CD4-positive, alpha-beta T cell treated with Interleukin-6 at 100 ng/mL for 8 hours (primary cell): ENCODE results near the gene CSH2.

Experiments used
- DNase-seq: peaks from one replicate; pipeline ENCODE4 v3.0.0-alpha.2; 2020; ENCODE audit warnings: mixed read lengths, low spot score

CSH2 gene

DNA sequence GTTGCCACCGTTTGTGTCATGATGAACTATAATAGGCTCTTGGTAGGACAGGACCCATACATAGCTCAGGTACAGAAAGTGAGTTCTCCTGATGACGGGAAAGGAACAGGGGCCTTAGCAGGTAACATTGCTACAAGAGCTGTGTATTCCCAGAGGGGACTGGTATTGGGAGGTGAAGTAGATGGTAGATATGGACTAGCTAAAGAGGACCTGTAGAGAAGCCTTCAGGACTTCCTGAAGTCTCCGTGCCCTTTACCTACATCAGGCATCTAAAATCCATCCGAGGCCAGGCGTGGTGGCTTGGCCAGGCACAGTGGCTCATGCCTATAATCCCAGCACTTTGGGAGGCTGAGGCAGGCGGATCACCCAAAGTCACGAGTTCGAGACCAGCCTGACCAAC lies 18.3 kb downstream of the CSH2 start:
- DNase-seq: no peak

- no peak for DNase-seq
These were observed 18.8 kb downstream of the CSH2 start for GRCh38 chr17:63854709-63855108.

DNA sequence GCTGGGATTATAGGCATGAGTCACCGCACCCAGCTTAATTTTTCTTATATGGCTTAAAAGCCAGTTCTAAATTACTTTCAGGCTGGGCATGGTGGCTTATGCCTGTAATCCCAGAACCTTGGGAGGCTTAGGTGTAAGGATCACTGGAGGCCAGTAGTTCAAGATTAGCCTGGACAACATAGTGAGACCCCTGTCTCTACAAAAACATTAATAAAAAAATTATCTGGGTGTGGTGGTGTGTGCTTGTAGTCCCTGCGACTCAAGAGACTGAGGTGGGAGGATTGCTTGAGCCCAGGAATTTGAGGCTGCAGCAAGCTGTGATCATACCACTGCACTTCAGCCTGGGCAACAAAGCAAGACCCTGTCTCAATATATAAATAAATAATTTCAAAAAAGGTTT lies 20.2 kb downstream of the CSH2 start:
- no peak for DNase-seq

DNA sequence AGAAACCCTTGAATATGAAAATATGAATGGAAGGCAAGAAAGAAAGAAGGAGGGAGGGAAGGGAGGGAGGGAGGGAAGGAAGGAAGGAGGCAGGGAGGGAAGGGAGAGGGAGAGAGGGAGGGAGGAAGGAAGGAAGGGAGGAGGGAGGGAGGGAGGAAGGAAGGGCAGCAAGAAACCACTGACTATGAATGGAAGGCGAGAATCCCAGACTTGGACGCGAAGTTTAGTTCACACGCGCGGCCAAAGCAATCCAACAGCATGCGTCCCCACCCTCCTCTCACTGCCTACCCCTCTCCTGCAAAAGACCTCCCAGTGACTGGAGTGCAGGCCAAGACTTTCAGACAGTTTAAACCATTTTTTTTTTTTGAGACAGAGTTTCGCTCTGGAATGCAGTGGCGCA lies 23.1 kb downstream of the CSH2 start:
- no peak for DNase-seq

DNA sequence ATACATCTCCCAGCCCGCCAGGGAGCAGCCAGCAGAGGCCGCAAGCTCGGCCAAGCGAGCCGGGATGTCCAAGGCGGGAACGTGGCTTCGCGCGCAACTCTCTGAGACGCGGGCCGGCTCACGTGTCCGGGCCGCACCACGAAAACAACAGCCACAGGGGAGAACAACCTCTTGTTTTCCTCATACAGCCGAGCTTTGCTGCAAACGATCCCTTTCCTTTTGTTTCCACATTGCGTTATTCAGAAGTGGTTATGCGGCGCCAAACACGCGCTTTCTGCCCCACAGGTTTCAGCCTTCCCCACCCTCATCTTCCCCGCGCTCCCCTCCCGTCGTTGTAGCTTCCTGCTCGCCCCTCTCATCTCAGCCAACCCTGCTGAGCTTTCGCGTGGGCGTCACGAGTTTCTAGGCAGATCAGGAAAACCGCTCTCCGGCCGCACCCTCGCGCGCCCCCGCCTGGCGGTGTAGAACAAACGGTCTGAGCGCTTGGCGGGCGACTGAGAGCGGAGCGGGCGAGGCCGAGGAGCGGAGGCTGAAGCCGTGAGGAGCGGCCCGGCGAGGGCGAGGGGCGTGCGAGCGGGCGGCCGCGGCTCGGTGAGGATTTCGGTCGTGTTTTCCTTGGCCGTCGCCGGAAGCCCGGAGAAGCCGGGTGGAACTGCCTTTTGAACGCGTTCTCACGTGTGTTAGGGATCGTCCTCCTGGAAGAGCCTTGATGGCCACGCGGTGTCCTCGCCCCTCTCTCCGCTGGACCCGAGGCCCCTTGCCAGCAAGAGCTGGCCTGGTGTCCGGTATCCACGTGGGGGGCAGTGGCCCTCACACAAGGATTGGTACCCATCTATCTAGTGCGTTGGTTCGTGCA lies 24.4 kb downstream of the CSH2 start:
- DNase-seq: peak; percentile 92

DNA sequence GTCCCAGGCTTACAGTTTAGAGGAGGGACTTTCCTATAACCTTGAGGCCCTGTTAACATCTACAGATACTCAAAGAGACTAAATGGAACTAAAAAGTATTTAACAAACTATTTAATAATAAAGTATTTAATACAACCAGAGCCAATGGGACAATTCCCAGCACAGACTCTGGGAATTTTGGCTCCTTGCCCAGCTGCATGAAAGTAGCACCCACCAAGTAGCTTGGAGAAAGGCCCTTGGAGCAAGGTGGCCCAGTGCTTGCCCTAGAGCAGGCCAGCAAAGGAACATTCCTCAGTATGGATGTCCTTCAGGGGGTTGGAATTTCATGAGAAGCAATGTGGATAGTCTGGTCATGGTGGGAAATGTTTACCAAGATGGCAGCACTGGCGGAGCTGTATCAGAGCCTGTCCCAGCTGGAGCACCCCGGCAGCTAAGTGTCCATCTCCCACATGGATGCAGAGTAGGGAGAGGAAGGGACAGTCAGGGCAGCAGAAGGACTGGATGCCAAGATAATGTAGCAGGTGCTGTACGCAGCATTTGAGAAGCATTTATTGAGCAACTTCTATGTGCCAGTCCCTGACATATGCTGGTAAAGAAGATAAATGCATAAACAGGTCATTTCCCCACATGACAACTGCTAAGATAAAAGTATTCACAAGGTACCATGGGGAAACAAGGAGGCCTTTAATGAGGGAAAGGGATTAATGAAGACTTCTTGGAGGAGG lies 25.8 kb downstream of the CSH2 start:
- DNase-seq: no peak

- no peak for DNase-seq
These were observed 28.0 kb downstream of the CSH2 start for GRCh38 chr17:63845509-63845908.

DNA sequence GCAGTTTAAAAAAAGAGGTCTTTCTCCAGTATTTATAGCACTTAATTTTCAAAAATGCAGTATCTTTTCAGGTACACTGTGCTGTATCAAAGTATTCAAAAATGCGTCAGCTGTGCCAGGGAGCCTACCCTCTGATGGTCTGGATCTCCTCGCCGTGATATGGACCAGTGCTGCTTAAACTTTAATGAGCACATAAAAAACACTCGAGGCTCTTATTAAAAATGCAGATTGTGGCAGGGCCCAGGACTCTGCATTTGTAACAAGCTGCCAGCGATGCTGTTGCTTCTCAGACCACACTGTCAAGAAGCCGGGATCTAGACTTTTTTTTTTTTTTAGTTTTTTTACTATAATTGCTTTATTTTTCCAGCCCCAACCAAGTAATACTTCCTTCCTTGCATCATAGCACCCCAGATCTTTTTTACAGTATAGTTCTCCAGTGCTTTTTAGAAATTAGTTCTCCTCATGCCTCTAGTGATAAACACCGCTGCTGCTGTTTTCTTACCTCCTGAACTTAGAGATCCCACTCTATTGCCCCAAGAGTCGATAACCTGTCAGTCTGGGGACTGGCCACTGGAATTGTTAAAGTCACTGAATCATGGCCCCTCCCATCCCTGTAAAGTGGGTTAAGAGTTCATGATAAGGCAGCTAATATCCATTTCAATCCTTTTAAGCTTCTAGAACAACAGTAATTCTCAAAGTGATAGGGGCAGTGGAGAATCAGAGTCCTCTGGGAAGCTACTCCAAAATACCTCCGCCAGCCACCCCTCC lies 29.4 kb downstream of the CSH2 start:
- no peak for DNase-seq

GRCh38 chr17:63843387-63843888 lies 30.0 kb downstream of the CSH2 start:
- DNase-seq: peak; percentile 22

GRCh38 chr17:63842540-63843386 lies 30.7 kb downstream of the CSH2 start, which contains the start of gene SMARCD2:
Gene SMARCD2, minus strand, starts transcription at chr17:63842685. Its CDS starts 11 bp downstream, at chr17:63842674.
- DNase-seq: peak; percentile 99

- no peak for DNase-seq
These were observed 31.3 kb downstream of the CSH2 start for GRCh38 chr17:63842173-63842539.

DNA sequence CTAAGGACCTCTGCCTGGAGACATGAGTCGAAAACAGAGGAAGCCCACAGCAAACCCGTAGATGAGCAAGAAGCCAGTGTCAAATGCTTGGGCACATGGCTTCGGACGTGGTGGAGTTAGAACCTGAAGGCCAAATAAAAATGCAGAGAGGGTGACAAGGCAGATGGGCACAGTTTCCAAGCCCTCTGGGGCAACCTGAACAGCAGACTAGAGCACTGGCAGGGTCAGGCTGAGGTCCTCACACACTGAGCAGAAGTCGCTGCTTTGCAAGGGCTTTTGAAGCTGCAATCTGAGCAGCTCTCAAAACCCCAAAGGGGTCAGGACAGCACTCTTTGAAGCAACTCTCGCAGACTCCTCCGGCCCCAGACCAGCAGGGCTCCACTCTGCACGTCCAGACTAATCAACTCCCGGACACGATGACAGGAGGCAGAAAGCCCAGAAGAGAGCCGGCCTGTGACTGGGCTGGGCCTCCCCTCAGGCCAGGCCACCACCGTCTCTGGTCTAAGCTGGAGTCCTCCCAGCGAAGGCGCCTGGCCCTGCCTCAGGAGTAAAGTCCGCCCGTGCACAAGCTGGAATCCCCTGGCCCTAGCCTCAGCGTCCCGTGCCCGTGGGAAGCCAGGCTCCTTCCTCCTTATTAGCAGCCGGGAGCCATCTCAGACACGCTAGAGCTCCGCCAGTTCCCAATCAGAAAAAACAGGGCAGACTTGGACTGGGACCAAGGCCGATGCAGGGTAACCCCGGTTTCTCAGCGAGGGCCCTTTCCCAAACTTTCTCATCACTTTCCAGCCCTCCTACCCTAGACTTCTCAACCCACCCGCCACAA lies 31.9 kb downstream of the CSH2 start:
- DNase-seq: no peak

- DNase-seq: no peak
These were observed 32.7 kb downstream of the CSH2 start for GRCh38 chr17:63840591-63841349.

GRCh38 chr17:63838631-63839171 lies 34.8 kb downstream of the CSH2 start:
- DNase-seq: no peak

GRCh38 chr17:63837962-63838600 lies 35.4 kb downstream of the CSH2 start:
- DNase-seq: no peak

- no peak for DNase-seq
These were observed 36.0 kb downstream of the CSH2 start for GRCh38 chr17:63837480-63837879.

DNA sequence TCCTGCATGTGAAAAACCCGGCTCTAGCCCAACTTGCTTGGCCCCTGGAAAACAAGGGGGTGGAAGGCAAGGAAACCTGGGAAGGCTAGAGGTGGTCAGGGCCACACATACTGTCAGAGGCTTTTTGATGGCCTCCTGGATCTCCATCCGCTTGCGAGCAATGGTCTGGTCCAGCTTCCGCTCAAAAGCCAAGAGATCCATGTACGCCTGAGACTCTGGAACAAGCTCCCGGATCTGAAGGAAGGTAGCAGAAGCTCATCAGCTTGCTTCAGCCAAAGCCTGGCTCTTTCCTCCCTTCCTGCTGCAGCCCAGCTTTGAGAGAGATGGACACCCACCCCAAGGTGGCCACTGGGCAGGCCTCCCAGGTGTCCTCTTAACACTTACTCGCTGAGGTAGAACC lies 36.7 kb downstream of the CSH2 start:
- no peak for DNase-seq

- DNase-seq: no peak
These were observed 38.2 kb downstream of the CSH2 start for GRCh38 chr17:63835167-63835720.
